Activated T-cell treated with anti-CD3 and anti-CD28 coated beads, Interleukin-2, amount 50 U/mL, for 4 hours (primary cell): Measurements from ENCODE around the gene RTN3. TPM values are rescaled to one million over a fixed set of nuclear protein-coding genes. Genes with fewer than 3 reads are reported as not detected.

Source experiments
- ATAC-seq, 2 donors: fragments of 200-7000 bp; cut with Tn5 transposase; one replicate each; pipeline ENCODE4 v1.10.0; 2021
- DNase-seq: peaks from one replicate; pipeline ENCODE4 v3.0.0-alpha.2; 2020
- H3K27me3 Mint-ChIP-seq: one replicate; pipeline ENCODE4 v1.8.0; 2021; ENCODE audit warnings: low read depth, mixed read lengths
- H3K36me3 Mint-ChIP-seq: one replicate; pipeline ENCODE4 v1.8.0; 2022; ENCODE audit warnings: mixed read lengths; ENCODE audit not compliant: insufficient read depth
- H3K4me1 Mint-ChIP-seq: one replicate; pipeline ENCODE4 v1.8.0; 2021; ENCODE audit warnings: low read depth, mixed read lengths
- H3K4me3 Mint-ChIP-seq: one replicate; pipeline ENCODE4 v1.8.0; 2021; ENCODE audit warnings: mild to moderate bottlenecking, moderate library complexity, mixed read lengths
- H3K9me3 Mint-ChIP-seq: one replicate; pipeline ENCODE4 v1.8.0; 2021; ENCODE audit warnings: mixed read lengths
- total RNA-seq, 3 donors: library from RNA; stranded (reverse); gene quantifications; one replicate each; pipeline ENCODE4 v1.2.1, GENCODE V29; 2021

The RTN3 gene
- total RNA-seq, 3 donors from 2014 or later = 24.7 to 30.9 (median 26.7) TPM

DNA sequence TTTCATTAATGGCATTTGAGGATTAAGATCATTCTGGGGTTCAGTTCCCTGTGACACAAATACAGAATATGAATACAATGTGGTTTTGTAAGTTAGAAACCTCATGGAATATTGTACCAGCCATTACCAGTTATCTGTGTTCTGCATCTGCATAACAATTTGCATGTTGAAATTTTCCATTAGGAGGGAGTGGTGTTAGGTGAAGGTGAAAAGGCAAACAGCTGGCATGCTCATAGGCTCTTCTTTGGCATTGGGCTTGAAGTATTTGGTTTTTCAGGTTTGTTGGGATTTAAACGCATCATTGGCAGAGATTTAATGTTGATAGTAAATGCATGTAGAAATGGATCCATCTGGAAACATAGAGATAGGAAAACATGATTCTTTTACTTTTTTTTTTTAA is 18.6 kb downstream of the RTN3 start:
- H3K36me3 Mint-ChIP-seq = peaks cover 10% of the 10 kb centered on the region
- H3K9me3 Mint-ChIP-seq = no peaks in the 10 kb centered on the region
- H3K4me1 Mint-ChIP-seq = peaks cover 5% of the 10 kb centered on the region
- no peak for ATAC-seq
- H3K27me3 Mint-ChIP-seq = no peaks in the 10 kb centered on the region
- no peak overlapping the region for H3K4me3 Mint-ChIP-seq
- no peak for DNase-seq

DNA sequence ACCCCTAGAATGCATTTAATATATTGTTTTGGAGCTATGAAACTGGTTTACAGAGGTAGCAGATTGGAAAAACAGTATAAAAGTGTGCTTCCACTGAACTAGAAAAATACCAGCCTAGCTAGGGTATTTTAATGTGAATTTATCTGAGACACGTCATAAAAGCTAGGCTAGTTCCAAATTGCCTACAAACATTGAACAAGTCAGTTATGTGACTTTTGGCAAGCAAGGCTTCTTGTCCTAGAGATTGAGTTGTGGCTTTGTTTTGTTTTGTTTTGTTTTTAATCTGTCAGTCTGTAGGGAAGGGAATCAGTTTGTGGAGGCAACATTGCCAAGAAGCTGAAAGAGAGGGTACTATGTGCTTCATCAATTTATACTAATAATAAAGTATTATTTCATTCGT is 24.2 kb downstream of the RTN3 start:
- peaks cover 2% of the 10 kb centered on the region for H3K4me1 Mint-ChIP-seq
- H3K9me3 Mint-ChIP-seq = no peaks in the 10 kb centered on the region
- H3K4me3 Mint-ChIP-seq = no peak overlapping the region
- peaks cover 2% of the 10 kb centered on the region for H3K36me3 Mint-ChIP-seq
- DNase-seq (no peak), ATAC-seq (no peak)
- H3K27me3 Mint-ChIP-seq = no peaks in the 10 kb centered on the region

DNA sequence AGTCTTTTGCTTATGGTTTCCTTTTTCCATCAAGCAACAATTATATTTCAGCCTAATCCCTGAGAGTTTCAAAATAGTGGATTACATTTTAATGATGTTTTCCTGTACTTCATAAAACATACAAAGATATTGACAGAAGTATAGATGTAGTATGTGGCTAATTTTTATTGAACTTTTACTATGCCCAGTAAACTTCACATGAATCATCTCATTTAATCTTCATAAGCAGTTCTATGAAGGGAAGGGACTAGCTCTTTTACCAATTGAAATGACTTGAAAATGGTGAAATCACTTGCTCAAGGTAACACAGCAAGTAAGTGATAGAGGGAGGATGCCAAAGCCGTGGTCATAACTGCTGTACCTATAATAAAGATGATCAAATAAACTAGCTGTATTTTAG is 27.5 kb downstream of the RTN3 start:
- Mint-ChIP-seq H3K4me1 (peaks cover 2% of the 10 kb centered on the region), H3K36me3 (peaks cover 4% of the 10 kb centered on the region), H3K4me3 (no peak overlapping the region), H3K9me3 (no peaks in the 10 kb centered on the region), H3K27me3 (no peaks in the 10 kb centered on the region)
- ATAC-seq (no peak), DNase-seq (no peak)

DNA sequence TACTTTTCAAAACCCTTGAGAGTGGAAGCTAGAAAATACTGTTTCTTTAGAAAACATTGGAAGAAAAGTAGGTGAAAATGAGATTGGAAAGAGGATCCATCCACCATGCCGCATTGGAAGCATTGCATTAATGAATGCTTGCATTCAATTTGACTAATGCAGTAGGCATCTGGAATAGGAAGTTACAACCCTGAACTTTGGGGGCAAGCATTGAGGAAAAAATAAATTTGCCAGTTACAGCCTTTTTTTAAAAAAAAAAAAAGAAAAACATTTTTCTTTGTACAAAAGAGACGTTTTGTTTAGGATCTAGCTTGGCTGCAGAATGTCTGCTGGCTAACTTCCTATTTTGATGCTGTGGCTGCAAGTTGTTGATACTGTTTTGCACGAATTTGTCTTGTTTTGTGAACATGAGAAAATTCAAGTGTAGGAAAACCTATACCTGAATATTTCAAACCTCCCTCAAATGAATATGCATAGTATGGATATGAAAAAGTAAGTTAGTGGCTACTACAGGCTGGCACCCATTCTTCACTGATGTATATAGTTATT is 28.1 kb downstream of the RTN3 start:
- Mint-ChIP-seq H3K4me3 (no peak overlapping the region), H3K9me3 (no peaks in the 10 kb centered on the region), H3K27me3 (no peaks in the 10 kb centered on the region), H3K36me3 (peaks cover 5% of the 10 kb centered on the region), H3K4me1 (peaks cover 2% of the 10 kb centered on the region)
- no peak for DNase-seq
- ATAC-seq = no peak

DNA sequence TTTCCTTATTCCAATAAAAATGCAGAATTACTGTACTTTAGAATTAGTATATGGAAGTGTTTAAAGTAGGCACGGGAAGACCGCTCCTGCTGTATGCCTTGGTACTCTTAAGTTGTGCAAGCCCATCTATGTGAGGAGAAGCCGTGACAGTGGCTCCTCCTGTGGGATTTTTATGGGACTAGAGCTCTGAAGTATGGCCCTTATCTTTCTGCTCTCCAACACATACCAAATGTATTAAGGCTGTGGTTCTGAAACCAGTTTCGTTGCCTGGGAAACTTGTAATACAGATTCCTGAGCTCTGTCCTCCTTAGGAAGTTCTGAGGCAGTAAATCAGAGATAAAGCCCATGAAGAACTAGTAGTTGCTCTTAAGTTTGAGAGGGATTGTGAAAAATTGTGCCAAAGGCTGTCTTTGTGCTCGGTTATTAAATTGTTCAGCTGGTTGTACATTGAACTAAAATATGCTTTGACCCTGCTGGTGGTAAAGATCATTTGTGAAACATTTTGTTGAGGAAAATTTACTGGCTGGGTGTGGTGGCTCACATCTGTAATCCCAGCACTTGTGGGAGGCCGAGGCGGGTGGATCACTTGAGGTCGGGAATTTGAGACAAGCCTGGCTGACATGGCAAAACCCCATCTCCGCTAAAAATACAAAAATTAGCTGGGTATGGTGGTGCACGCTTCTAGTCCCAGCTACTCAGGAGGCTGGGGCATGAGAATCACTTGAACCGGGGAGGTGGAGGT is 29.3 kb downstream of the RTN3 start:
- Mint-ChIP-seq H3K4me1 (no peaks in the 10 kb centered on the region), H3K36me3 (peaks cover 5% of the 10 kb centered on the region), H3K9me3 (no peaks in the 10 kb centered on the region), H3K27me3 (no peaks in the 10 kb centered on the region), H3K4me3 (no peak overlapping the region)
- DNase-seq (no peak), ATAC-seq (no peak)

DNA sequence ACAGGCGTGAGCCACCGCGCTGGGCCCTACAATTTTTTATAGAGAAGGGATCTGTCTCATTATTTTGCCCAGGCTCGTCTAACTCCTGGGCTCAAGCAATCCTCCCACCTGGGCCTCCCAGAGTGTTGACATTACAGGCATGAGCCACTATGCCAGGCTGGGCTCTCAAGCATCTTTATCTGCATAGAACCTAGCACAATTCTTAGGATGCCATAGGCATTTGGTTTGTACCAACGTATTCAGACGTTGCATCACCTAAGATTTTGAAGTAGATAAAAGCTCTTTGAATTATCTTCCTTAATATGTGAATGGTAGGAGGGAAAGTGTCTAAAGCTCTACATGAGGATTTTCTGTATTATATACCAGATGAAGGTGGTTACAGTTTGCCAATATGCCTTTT is 30.5 kb downstream of the RTN3 start:
- no peaks in the 10 kb centered on the region for H3K9me3 Mint-ChIP-seq
- ATAC-seq = no peak
- no peaks in the 10 kb centered on the region for H3K27me3 Mint-ChIP-seq
- no peak overlapping the region for H3K4me3 Mint-ChIP-seq
- DNase-seq = no peak
- peaks cover 5% of the 10 kb centered on the region for H3K36me3 Mint-ChIP-seq
- H3K4me1 Mint-ChIP-seq = no peaks in the 10 kb centered on the region

DNA sequence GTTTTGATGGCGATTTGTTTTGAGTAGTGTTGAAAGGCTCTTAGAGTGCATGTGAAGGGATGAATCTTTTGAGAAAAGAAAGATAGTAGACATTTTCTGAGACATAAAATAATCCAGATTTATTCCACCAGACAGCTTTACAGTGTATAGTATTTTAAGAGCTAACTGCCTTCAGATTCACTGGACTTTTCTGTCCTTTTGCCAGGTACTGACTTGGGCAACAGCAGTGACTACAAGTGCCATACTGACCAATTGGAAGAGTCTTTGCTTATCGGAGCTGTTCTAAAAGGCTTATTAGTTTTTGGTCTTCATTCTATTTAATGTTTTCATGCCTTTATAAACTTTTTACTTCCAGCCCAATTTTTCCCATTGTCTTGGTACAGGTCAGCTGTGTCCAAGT is 32.5 kb downstream of the RTN3 start:
- ATAC-seq (no peak), DNase-seq (no peak)
- Mint-ChIP-seq H3K4me1 (no peaks in the 10 kb centered on the region), H3K36me3 (peaks cover 7% of the 10 kb centered on the region), H3K9me3 (no peaks in the 10 kb centered on the region), H3K27me3 (no peaks in the 10 kb centered on the region), H3K4me3 (no peak overlapping the region)

DNA sequence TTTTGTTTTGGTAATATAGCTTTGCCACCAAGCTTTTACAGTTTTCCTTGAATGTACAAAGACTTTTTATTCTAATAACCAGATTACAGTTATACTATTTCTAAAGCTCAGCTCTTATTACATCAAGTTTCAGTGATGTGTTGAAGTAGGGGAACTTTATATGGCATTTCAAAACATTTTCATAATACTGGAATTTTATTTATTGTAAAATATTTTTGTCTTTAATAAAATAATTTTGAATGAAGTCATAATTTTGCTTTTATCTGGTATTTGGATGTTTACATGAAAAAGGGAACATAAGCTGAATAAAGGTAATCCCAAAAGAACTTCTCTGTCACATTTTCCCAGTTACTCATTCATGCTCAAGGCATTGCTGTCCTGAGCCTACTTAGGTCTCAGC is 34.7 kb downstream of the RTN3 start:
- ATAC-seq (no peak), DNase-seq (no peak)
- no peaks in the 10 kb centered on the region for H3K27me3 Mint-ChIP-seq
- H3K36me3 Mint-ChIP-seq = peaks cover 12% of the 10 kb centered on the region
- no peak overlapping the region for H3K4me3 Mint-ChIP-seq
- no peaks in the 10 kb centered on the region for H3K9me3 Mint-ChIP-seq
- no peaks in the 10 kb centered on the region for H3K4me1 Mint-ChIP-seq

DNA sequence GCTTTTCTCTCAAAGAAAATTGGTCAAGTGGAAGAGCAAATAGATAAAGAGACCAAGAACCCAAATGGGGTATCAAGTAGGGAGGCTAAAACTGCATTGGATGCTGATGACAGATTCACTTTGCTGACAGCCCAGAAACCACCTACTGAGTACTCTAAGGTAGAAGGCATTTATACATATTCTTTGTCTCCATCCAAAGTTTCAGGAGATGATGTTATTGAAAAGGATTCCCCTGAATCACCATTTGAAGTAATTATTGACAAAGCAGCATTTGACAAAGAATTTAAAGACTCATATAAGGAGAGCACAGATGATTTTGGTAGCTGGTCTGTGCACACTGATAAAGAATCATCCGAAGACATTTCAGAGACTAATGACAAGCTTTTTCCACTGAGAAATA is 37.7 kb downstream of the RTN3 start:
- Mint-ChIP-seq H3K9me3 (no peaks in the 10 kb centered on the region), H3K36me3 (peaks cover 10% of the 10 kb centered on the region), H3K4me3 (no peak overlapping the region), H3K27me3 (no peaks in the 10 kb centered on the region), H3K4me1 (no peaks in the 10 kb centered on the region)
- no peak for DNase-seq
- no peak for ATAC-seq

DNA sequence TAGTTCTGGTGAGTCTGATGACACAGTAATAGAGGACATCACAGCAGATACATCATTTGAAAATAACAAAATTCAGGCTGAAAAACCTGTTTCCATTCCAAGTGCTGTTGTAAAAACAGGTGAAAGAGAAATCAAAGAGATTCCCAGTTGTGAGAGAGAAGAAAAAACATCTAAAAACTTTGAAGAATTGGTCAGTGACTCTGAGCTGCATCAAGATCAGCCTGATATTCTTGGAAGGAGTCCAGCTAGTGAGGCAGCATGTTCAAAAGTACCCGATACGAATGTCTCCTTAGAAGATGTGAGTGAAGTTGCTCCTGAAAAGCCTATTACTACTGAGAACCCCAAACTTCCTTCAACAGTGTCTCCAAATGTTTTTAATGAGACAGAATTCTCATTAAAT is 38.7 kb downstream of the RTN3 start:
- Mint-ChIP-seq H3K36me3 (peaks cover 7% of the 10 kb centered on the region), H3K4me3 (no peak overlapping the region), H3K27me3 (no peaks in the 10 kb centered on the region), H3K9me3 (no peaks in the 10 kb centered on the region), H3K4me1 (no peaks in the 10 kb centered on the region)
- DNase-seq (no peak), ATAC-seq (no peak)

DNA sequence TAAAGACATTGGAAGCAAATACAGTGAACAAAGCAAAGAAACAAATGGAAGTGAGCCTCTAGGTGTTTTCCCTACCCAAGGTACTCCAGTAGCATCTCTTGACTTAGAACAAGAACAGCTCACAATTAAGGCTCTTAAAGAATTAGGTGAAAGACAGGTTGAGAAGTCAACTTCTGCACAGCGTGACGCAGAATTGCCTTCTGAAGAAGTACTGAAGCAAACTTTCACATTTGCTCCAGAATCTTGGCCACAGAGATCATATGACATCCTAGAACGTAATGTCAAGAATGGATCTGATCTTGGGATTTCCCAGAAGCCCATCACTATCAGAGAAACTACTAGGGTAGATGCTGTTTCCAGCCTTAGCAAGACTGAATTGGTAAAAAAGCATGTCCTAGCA is 39.3 kb downstream of the RTN3 start:
- no peaks in the 10 kb centered on the region for H3K27me3 Mint-ChIP-seq
- DNase-seq = no peak
- no peaks in the 10 kb centered on the region for H3K4me1 Mint-ChIP-seq
- no peak for ATAC-seq
- peaks cover 7% of the 10 kb centered on the region for H3K36me3 Mint-ChIP-seq
- H3K9me3 Mint-ChIP-seq = no peaks in the 10 kb centered on the region
- H3K4me3 Mint-ChIP-seq = no peak overlapping the region

DNA sequence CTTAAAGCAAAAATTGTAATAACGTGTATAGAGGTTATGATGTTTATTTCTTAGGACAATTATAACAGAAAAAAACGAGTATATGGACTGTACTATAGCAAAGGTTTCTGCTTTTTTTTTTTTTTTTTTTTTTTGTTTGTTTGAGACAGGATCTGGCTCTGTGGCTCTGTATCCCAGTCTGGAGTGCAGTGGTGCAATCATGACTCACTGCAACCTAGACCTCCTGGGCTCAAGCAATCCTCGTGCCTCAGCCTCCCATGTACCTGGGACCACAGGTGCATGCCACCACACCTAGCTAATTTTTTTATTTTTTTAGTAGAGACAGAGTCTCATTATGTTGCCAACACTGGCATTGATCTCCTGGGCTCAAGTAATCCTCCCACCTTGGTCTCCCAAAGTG is 48.0 kb downstream of the RTN3 start:
- H3K4me3 Mint-ChIP-seq = no peak overlapping the region
- no peaks in the 10 kb centered on the region for H3K9me3 Mint-ChIP-seq
- no peaks in the 10 kb centered on the region for H3K27me3 Mint-ChIP-seq
- ATAC-seq (no peak), DNase-seq (no peak)
- H3K36me3 Mint-ChIP-seq = no peaks in the 10 kb centered on the region
- no peaks in the 10 kb centered on the region for H3K4me1 Mint-ChIP-seq

DNA sequence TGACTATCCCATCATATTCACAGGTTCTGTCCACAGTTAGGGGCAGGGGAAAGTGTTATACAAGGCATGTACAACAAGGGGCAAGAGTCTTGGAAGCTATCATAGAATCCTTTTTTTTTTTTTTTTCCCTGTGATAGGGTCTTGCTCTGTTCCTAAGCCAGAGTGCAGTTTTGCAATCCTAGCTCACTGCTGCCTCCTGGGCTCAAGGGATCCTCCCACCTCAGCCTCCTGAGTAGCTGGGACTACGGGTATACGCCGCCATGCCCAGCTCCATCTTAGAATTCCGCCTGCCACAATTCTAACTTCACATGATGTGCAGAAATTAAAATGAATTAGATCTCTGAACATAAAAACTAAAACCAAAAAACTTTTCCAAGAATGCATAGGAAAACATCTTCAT is 55.6 kb downstream of the RTN3 start:
- H3K4me3 Mint-ChIP-seq = no peak overlapping the region
- H3K27me3 Mint-ChIP-seq = no peaks in the 10 kb centered on the region
- peaks cover 2% of the 10 kb centered on the region for H3K4me1 Mint-ChIP-seq
- no peak for ATAC-seq
- H3K9me3 Mint-ChIP-seq = no peaks in the 10 kb centered on the region
- no peaks in the 10 kb centered on the region for H3K36me3 Mint-ChIP-seq
- DNase-seq = no peak

DNA sequence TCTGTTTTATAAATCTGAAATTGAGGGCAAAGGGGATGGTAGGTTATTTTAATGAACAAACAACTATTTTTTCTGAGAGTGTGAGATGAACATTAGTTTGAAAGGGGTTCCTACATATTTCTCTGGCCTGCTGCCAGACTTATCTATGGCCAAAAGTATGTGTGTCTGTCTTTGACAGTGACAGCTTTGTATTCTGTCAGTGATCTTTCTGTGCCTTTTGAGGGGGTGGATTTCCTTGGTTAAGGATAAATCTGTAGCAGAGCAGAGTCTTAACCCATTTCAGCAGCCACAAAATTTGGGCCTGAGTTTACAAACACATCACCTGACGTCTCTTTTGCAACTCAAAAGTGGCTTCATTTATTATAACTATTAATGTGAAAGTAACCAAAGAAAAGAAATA is 56.4 kb downstream of the RTN3 start:
- H3K4me1 Mint-ChIP-seq = peaks cover 2% of the 10 kb centered on the region

DNA sequence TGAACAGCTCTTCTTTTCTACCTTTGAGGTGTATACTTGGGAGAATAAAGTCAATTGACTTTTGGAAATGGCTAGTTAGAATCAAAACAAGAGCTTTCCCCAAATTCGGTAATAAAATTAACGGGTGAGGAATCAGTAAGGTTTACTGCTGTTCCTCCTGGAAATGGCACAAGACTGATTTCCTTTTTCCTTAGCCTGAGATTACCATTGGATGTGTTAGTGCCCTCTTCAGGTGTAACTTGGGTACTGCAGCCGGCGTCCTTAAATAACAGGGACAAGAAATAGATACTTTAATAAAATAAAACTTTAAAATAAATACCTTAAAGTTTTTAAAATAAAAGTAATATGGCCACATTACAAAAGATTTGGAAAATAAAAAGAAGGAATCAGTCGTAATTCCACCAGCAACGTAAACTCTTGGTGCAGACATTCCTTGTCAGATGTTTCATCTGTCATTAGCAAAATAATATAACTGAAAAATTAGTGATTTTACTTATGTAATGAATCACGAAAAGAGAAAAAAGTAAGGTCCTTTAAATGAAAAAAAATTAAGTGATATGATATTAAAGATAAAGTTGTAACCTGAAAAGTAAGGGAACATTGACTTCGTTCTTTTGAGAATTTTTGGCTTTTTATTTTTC is 57.5 kb downstream of the RTN3 start:
- Mint-ChIP-seq H3K9me3 (no peaks in the 10 kb centered on the region), H3K4me3 (no peak overlapping the region), H3K36me3 (no peaks in the 10 kb centered on the region), H3K4me1 (peaks cover 2% of the 10 kb centered on the region), H3K27me3 (no peaks in the 10 kb centered on the region)
- ATAC-seq (no peak), DNase-seq (peak; percentile 66)

More for the DNA sequence above, 56.4 kb downstream of the RTN3 start:
- H3K27me3 Mint-ChIP-seq = no peaks in the 10 kb centered on the region
- DNase-seq (no peak), ATAC-seq (no peak)
- H3K9me3 Mint-ChIP-seq = no peaks in the 10 kb centered on the region
- H3K36me3 Mint-ChIP-seq = no peaks in the 10 kb centered on the region
- H3K4me3 Mint-ChIP-seq = no peak overlapping the region
